GM23338 (cell line): ENCODE measurements around the gene UCN. TPM values are rescaled to one million over a fixed set of nuclear protein-coding genes. Genes with fewer than 3 reads are reported as not detected.

Experiments
- ATAC-seq: fragments of 200-7000 bp; cut with Tn5 transposase; 3 replicates; pipeline ENCODE4 v1.9.1; 2020
- DNase-seq: peaks from one replicate; pipeline ENCODE4 v3.0.0-alpha.2; 2015; ENCODE audit warnings: low spot score
- H2AFZ ChIP-seq: fragments of 200-600 bp; sonication (generic); 2 replicates; pipeline ENCODE4 v1.8.0; 2016; ENCODE audit warnings: antibody characterized with exemption, mild to moderate bottlenecking, moderate library complexity
- H3F3A ChIP-seq: fragments of 200-600 bp; sonication (generic); replicated peaks from 2 replicates; pipeline ENCODE4 v1.8.0; 2017; ENCODE audit warnings: antibody characterized with exemption, mixed run types, low read depth
- H3K27ac ChIP-seq: fragments of 200-600 bp; sonication (generic); 2 replicates; pipeline ENCODE4 v1.6.1; 2016; ENCODE audit warnings: low read depth
- H3K27me3 ChIP-seq: fragments of 200-600 bp; sonication (generic); 2 replicates; pipeline ENCODE4 v1.8.0; 2016; ENCODE audit warnings: mild to moderate bottlenecking, mixed run types, moderate library complexity; ENCODE audit not compliant: insufficient read depth
- H3K36me3 ChIP-seq: fragments of 200-600 bp; sonication (generic); 2 replicates; pipeline ENCODE4 v1.8.0; 2016; ENCODE audit warnings: mild to moderate bottlenecking; ENCODE audit not compliant: insufficient read depth
- H3K4me1 ChIP-seq: fragments of 200-600 bp; sonication (generic); 2 replicates; pipeline ENCODE4 v1.8.0; 2016; ENCODE audit warnings: mild to moderate bottlenecking, moderate library complexity; ENCODE audit not compliant: insufficient read depth
- H3K4me2 ChIP-seq: fragments of 200-600 bp; sonication (generic); 2 replicates; pipeline ENCODE4 v1.7.1; 2017; ENCODE audit warnings: mixed run types
- H3K4me3 ChIP-seq: fragments of 200-600 bp; sonication (generic); 2 replicates; pipeline ENCODE4 v1.6.1; 2016; ENCODE audit warnings: mixed run types
- H3K79me2 ChIP-seq: fragments of 200-600 bp; sonication (generic); replicated peaks from 2 replicates; pipeline ENCODE4 v1.8.0; 2017; ENCODE audit warnings: mild to moderate bottlenecking; ENCODE audit not compliant: insufficient read depth
- H3K9me2 ChIP-seq: fragments of 200-600 bp; sonication (generic); 2 replicates; pipeline ENCODE4 v1.8.0; 2017; ENCODE audit not compliant: insufficient read depth
- H4K20me1 ChIP-seq: fragments of 200-600 bp; sonication (generic); replicated peaks from 2 replicates; pipeline ENCODE4 v1.8.0; 2017; ENCODE audit warnings: mild to moderate bottlenecking; ENCODE audit not compliant: insufficient read depth
- H3K27ac Mint-ChIP-seq: 2 replicates; pipeline ENCODE4 v1.8.0; 2020; ENCODE audit warnings: inconsistent platforms, mild to moderate bottlenecking, moderate library complexity, mixed read lengths
- H3K27me3 Mint-ChIP-seq: 3 replicates; pipeline ENCODE4 v1.8.0; 2022; ENCODE audit warnings: low read depth, mild to moderate bottlenecking, moderate library complexity, mixed read lengths, inconsistent platforms; ENCODE audit not compliant: insufficient read depth, poor library complexity
- H3K36me3 Mint-ChIP-seq: 3 replicates; pipeline ENCODE4 v1.8.0; 2021; ENCODE audit warnings: low read depth, mild to moderate bottlenecking, inconsistent platforms, moderate library complexity, mixed read lengths
- H3K4me1 Mint-ChIP-seq: 3 replicates; pipeline ENCODE4 v1.8.0; 2020; ENCODE audit warnings: mild to moderate bottlenecking, inconsistent platforms, mixed read lengths
- H3K4me3 Mint-ChIP-seq: 3 replicates; pipeline ENCODE4 v1.8.0; 2021; ENCODE audit warnings: moderate library complexity, mild to moderate bottlenecking, inconsistent platforms, mixed read lengths
- H3K9me3 Mint-ChIP-seq: 3 replicates; pipeline ENCODE4 v1.8.0; 2020; ENCODE audit warnings: moderate library complexity, mild to moderate bottlenecking, inconsistent platforms, mixed read lengths
- EZH2 ChIP-seq: fragments of 200-600 bp; sonication (generic); IDR thresholded peaks from one replicate; pipeline ENCODE4 v1.8.0; 2017; ENCODE audit warnings: antibody characterized with exemption, mild to moderate bottlenecking, low read depth; ENCODE audit not compliant: unreplicated experiment
- EZH2phosphoT487 ChIP-seq: fragments of 200-600 bp; sonication (generic); IDR thresholded peaks from one replicate; pipeline ENCODE4 v1.8.1; 2018; ENCODE audit warnings: antibody characterized with exemption; ENCODE audit not compliant: unreplicated experiment
- JUNB ChIP-seq: IDR thresholded peaks from one replicate; pipeline ENCODE4 v1.6.1; 2016; ENCODE audit warnings: antibody characterized with exemption; ENCODE audit not compliant: unreplicated experiment
- NANOG ChIP-seq: IDR thresholded peaks from 2 replicates; pipeline ENCODE4 v1.6.1; 2016; ENCODE audit warnings: antibody characterized with exemption, borderline replicate concordance
- POLR2AphosphoS5 ChIP-seq: IDR thresholded peaks from 2 replicates; pipeline ENCODE4 v1.6.1; 2016; ENCODE audit warnings: antibody characterized with exemption, low read depth
- STAT1 ChIP-seq: IDR thresholded peaks from one replicate; pipeline ENCODE4 v1.6.1; 2016; ENCODE audit warnings: antibody characterized with exemption; ENCODE audit not compliant: unreplicated experiment
- ZNF331 ChIP-seq: fragments of 250-450 bp; sonication (Bioruptor Pico); IDR thresholded peaks from 2 replicates; pipeline ENCODE4 v1.5.0; 2020; ENCODE audit warnings: low read depth, mild to moderate bottlenecking, moderate library complexity
- polyA plus RNA-seq: library from polyadenylated mRNA; unstranded; fragments of >200 nt; fragmentation: Nextera tagmentation; extraction: Ambion mirVana; gene quantifications from 2 replicates; pipeline ENCODE4 v1.2.1, GENCODE V29; 2016
- total RNA-seq: library from RNA; depleted of rRNA; stranded (reverse); fragments of >200 nt; shearing (Covaris generic); gene quantifications from 2 replicates; pipeline ENCODE4 v1.2.3, GENCODE V29; 2014
- TF ChIP-seq, protein P1 (sequence below): IDR thresholded peaks from one replicate; pipeline ENCODE4 v1.6.1; 2018; ENCODE audit warnings: antibody characterized with exemption; ENCODE audit not compliant: unreplicated experiment
- TF ChIP-seq, protein P2 (sequence below): fragments of 250-450 bp; sonication (Bioruptor Pico); IDR thresholded peaks from 2 replicates; pipeline ENCODE4 v1.5.0; 2020; ENCODE audit warnings: mild to moderate bottlenecking, moderate library complexity
- TF ChIP-seq, protein P3 (sequence below): IDR thresholded peaks from 2 replicates; pipeline ENCODE4 v1.6.1; 2016; ENCODE audit warnings: antibody characterized with exemption

The UCN gene
- total and polyA plus RNA-seq, 2 experiments from 2014 or later, result 0.59 to 0.99 TPM

DNA sequence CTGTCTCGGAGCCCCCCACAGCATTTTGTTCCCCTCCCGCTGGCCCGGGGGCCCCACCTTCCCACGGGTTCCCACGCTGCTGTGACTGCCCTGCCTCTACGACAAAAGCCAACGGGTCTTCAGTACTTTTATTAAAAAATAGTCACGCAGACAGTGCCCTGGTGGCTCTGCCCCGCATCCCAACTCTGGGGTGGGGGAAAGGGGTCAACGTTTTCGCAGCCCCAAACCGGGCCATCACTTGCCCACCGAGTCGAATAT lies 1.0 kb downstream of the UCN start (continued):
- TF ChIP-seq JUNB (no peak), STAT1 (no peak), NANOG (no peak), EZH2 (no peak), POLR2AphosphoS5 (no peak)
- TF ChIP-seq, protein P1, sequence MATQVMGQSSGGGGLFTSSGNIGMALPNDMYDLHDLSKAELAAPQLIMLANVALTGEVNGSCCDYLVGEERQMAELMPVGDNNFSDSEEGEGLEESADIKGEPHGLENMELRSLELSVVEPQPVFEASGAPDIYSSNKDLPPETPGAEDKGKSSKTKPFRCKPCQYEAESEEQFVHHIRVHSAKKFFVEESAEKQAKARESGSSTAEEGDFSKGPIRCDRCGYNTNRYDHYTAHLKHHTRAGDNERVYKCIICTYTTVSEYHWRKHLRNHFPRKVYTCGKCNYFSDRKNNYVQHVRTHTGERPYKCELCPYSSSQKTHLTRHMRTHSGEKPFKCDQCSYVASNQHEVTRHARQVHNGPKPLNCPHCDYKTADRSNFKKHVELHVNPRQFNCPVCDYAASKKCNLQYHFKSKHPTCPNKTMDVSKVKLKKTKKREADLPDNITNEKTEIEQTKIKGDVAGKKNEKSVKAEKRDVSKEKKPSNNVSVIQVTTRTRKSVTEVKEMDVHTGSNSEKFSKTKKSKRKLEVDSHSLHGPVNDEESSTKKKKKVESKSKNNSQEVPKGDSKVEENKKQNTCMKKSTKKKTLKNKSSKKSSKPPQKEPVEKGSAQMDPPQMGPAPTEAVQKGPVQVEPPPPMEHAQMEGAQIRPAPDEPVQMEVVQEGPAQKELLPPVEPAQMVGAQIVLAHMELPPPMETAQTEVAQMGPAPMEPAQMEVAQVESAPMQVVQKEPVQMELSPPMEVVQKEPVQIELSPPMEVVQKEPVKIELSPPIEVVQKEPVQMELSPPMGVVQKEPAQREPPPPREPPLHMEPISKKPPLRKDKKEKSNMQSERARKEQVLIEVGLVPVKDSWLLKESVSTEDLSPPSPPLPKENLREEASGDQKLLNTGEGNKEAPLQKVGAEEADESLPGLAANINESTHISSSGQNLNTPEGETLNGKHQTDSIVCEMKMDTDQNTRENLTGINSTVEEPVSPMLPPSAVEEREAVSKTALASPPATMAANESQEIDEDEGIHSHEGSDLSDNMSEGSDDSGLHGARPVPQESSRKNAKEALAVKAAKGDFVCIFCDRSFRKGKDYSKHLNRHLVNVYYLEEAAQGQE, result no peak

DNA sequence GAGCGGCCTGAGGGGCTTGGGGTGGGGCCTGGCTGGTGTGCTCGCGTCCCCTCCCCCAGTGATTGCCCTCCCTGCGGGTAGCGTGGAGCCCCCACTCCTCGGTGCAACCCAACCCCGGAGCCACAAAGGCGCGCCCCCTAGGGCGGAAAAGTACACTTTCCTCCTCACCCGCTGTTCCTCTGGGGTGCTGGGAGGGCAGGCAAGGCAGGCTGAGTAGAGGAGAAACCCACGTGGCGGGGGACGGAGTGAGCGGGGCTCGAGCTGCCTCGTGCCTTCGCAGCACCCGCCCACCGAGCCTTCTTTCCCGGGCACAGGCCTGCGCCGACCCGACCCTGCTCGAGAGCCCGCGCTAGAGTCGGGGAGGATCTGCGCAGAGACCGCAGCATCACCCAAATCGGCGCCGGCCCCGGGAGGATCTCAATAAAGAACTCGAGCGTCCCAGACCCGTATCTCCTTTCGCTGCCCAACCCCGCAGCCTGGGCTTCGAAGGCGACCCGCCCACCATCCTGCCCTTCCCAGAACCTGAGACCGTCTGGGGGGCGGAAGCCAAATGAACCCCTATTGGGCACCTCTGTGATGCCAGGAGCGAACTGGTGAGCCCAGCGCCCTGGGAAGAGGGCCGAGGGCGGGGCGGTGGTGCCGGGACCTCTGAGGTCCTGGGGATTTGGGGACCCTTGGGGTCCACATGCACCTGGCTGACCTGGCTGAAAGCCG lies 1.5 kb downstream of the UCN start:
- peaks cover 10% of the 10 kb centered on the region; the same call in 1 of the 2 replicates for H3F3A ChIP-seq
- no peaks in the 10 kb centered on the region for H3K79me2 ChIP-seq
- DNase-seq (peak; percentile 76), ATAC-seq (peak; percentile 39)
- Mint-ChIP-seq H3K27me3 (peaks cover 54% of the 10 kb centered on the region), H3K4me3 (peak overlapping the region; percentile 60), H3K27ac (no peak overlapping the region), H3K9me3 (no peaks in the 10 kb centered on the region), H3K4me1 (peaks cover 6% of the 10 kb centered on the region), H3K36me3 (0 out of 3 replicates have a peak, but pooled peaks cover 5% of the 10 kb centered on the region)
- H2AFZ ChIP-seq, result peak overlapping the region; percentile 94
- peak overlapping the region; percentile 55 for H3K4me3 ChIP-seq
- no peaks in the 10 kb centered on the region for H3K36me3 ChIP-seq
- peak overlapping the region; percentile 84 for H3K4me2 ChIP-seq
- H3K27ac ChIP-seq, result no peak overlapping the region
- no peaks in the 10 kb centered on the region for H3K9me2 ChIP-seq
- peaks cover 4% of the 10 kb centered on the region; the same call in 1 of the 2 replicates for H4K20me1 ChIP-seq
- peaks cover 57% of the 10 kb centered on the region for H3K27me3 ChIP-seq
- peaks cover 9% of the 10 kb centered on the region for H3K4me1 ChIP-seq
- TF ChIP-seq POLR2AphosphoS5 (no peak), ZNF331 (CRISPR knock-in tag) (no peak), EZH2 (peak; percentile 40), NANOG (no peak), EZH2phosphoT487 (peak; percentile 47)
- TF ChIP-seq, protein P2, sequence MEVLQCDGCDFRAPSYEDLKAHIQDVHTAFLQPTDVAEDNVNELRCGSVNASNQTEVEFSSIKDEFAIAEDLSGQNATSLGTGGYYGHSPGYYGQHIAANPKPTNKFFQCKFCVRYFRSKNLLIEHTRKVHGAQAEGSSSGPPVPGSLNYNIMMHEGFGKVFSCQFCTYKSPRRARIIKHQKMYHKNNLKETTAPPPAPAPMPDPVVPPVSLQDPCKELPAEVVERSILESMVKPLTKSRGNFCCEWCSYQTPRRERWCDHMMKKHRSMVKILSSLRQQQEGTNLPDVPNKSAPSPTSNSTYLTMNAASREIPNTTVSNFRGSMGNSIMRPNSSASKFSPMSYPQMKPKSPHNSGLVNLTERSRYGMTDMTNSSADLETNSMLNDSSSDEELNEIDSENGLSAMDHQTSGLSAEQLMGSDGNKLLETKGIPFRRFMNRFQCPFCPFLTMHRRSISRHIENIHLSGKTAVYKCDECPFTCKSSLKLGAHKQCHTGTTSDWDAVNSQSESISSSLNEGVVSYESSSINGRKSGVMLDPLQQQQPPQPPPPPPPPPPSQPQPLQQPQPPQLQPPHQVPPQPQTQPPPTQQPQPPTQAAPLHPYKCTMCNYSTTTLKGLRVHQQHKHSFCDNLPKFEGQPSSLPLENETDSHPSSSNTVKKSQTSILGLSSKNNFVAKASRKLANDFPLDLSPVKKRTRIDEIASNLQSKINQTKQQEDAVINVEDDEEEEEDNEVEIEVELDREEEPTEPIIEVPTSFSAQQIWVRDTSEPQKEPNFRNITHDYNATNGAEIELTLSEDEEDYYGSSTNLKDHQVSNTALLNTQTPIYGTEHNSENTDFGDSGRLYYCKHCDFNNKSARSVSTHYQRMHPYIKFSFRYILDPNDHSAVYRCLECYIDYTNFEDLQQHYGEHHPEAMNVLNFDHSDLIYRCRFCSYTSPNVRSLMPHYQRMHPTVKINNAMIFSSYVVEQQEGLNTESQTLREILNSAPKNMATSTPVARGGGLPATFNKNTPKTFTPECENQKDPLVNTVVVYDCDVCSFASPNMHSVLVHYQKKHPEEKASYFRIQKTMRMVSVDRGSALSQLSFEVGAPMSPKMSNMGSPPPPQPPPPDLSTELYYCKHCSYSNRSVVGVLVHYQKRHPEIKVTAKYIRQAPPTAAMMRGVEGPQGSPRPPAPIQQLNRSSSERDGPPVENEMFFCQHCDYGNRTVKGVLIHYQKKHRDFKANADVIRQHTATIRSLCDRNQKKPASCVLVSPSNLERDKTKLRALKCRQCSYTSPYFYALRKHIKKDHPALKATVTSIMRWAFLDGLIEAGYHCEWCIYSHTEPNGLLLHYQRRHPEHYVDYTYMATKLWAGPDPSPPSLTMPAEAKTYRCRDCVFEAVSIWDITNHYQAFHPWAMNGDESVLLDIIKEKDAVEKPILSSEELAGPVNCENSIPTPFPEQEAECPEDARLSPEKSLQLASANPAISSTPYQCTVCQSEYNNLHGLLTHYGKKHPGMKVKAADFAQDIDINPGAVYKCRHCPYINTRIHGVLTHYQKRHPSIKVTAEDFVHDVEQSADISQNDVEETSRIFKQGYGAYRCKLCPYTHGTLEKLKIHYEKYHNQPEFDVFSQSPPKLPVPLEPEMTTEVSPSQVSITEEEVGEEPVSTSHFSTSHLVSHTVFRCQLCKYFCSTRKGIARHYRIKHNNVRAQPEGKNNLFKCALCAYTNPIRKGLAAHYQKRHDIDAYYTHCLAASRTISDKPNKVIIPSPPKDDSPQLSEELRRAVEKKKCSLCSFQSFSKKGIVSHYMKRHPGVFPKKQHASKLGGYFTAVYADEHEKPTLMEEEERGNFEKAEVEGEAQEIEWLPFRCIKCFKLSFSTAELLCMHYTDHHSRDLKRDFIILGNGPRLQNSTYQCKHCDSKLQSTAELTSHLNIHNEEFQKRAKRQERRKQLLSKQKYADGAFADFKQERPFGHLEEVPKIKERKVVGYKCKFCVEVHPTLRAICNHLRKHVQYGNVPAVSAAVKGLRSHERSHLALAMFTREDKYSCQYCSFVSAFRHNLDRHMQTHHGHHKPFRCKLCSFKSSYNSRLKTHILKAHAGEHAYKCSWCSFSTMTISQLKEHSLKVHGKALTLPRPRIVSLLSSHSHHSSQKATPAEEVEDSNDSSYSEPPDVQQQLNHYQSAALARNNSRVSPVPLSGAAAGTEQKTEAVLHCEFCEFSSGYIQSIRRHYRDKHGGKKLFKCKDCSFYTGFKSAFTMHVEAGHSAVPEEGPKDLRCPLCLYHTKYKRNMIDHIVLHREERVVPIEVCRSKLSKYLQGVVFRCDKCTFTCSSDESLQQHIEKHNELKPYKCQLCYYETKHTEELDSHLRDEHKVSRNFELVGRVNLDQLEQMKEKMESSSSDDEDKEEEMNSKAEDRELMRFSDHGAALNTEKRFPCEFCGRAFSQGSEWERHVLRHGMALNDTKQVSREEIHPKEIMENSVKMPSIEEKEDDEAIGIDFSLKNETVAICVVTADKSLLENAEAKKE (CRISPR knock-in tag), result no peak
- TF ChIP-seq, protein P3, sequence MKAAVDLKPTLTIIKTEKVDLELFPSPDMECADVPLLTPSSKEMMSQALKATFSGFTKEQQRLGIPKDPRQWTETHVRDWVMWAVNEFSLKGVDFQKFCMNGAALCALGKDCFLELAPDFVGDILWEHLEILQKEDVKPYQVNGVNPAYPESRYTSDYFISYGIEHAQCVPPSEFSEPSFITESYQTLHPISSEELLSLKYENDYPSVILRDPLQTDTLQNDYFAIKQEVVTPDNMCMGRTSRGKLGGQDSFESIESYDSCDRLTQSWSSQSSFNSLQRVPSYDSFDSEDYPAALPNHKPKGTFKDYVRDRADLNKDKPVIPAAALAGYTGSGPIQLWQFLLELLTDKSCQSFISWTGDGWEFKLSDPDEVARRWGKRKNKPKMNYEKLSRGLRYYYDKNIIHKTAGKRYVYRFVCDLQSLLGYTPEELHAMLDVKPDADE, result no peak
